H1 (cell line): ENCODE measurements around the gene POU4F2. TPM values are rescaled to one million over a fixed set of nuclear protein-coding genes. Genes with fewer than 3 reads are reported as not detected.

Experiments used
- CTCF ChIA-PET: fragments of 300-600 bp; sonication (Branson Sonifier 250); formaldehyde crosslinking; loops from one replicate; lab custom pipeline; 2021; ENCODE audit not compliant: partially characterized antibody; lab: Charles Lee
- POLR2A ChIA-PET: fragments of 300-600 bp; sonication (Branson Sonifier 250); formaldehyde crosslinking; loops from one replicate; lab custom pipeline; 2021; ENCODE audit warnings: inconsistent platforms; ENCODE audit not compliant: partially characterized antibody; lab: Charles Lee
- DNase-seq, 2 experiments: peaks; one replicate each; pipeline versions ENCODE4 v3.0.0 to v3.0.0-alpha.2; 2010 to 2022; ENCODE audit warnings: low spot score in 2 of 2, low read depth in 1 of 2, mixed read lengths in 1 of 2
- FAIRE-seq: peaks from 2 replicates; lab custom pipeline; 2011; peaks lifted over from hg19 to GRCh38; lab: Jason Lieb, UNC
- H2AFZ ChIP-seq: 2 replicates; pipeline ENCODE4 v1.8.1; 2012; ENCODE audit warnings: low read length, inconsistent platforms
- H2AK5ac ChIP-seq: 2 replicates; pipeline ENCODE4 v1.6.1; 2013; ENCODE audit warnings: low read depth, low read length
- H2BK120ac ChIP-seq: replicated peaks from 2 replicates; pipeline ENCODE3; 2013; ENCODE audit warnings: low read depth, low read length, inconsistent platforms
- H2BK12ac ChIP-seq: 2 replicates; pipeline ENCODE4 v1.6.1; 2013; ENCODE audit warnings: low read depth, low read length
- H2BK15ac ChIP-seq: 2 replicates; pipeline ENCODE4 v1.6.1; 2013; ENCODE audit warnings: low read length
- H2BK20ac ChIP-seq: 2 replicates; pipeline ENCODE4 v1.6.1; 2013; ENCODE audit warnings: low read length
- H2BK5ac ChIP-seq: 2 replicates; pipeline ENCODE4 v1.6.1; 2013; ENCODE audit warnings: low read depth, low read length
- H3K14ac ChIP-seq: 2 replicates; pipeline ENCODE4 v1.6.1; 2013; ENCODE audit warnings: inconsistent platforms; ENCODE audit not compliant: insufficient read length
- H3K18ac ChIP-seq: 2 replicates; pipeline ENCODE4 v1.6.1; 2013; ENCODE audit warnings: low read length; ENCODE audit errors: extremely low read depth
- H3K23ac ChIP-seq: 2 replicates; pipeline ENCODE4 v1.6.1; 2013; ENCODE audit warnings: inconsistent platforms; ENCODE audit not compliant: insufficient read length
- H3K23me2 ChIP-seq: 2 replicates; pipeline ENCODE4 v1.6.1; 2013; ENCODE audit warnings: low read depth, low read length
- H3K27ac ChIP-seq: 2 replicates; pipeline ENCODE4 v1.6.1; 2011; ENCODE audit warnings: low read depth, low read length, inconsistent platforms
- H3K27me3 ChIP-seq, 4 experiments: replicated peaks in 1 of 4; 1 replicate in 1 of 4; 2 replicates in 3 of 4; pipeline versions ENCODE4 v1.6.1 to v1.8.1; 2011 to 2013; ENCODE audit warnings: low read length in 3 of 4, mild to moderate bottlenecking in 3 of 4, inconsistent platforms in 2 of 4, mixed read lengths in 2 of 4, moderate library complexity in 1 of 4; ENCODE audit not compliant: control insufficient read depth in 3 of 4, insufficient read depth in 3 of 4; ENCODE audit errors: extremely low read depth in 1 of 4
- H3K36me3 ChIP-seq, 4 experiments: 2 replicates each; pipeline versions ENCODE4 v1.6.1 to v1.8.1; 2011 to 2013; ENCODE audit warnings: mild to moderate bottlenecking in 4 of 4, low read length in 3 of 4, moderate library complexity in 2 of 4, control low read depth in 1 of 4, inconsistent platforms in 1 of 4; ENCODE audit not compliant: insufficient read depth in 4 of 4, control insufficient read depth in 2 of 4
- H3K4ac ChIP-seq: replicated peaks from 2 replicates; pipeline ENCODE3; 2013; ENCODE audit warnings: low read length, low read depth, mixed read lengths, inconsistent platforms; ENCODE audit not compliant: insufficient read length
- H3K4me1 ChIP-seq, 4 experiments: replicated peaks in 1 of 4; 1 replicate in 1 of 4; 2 replicates in 3 of 4; pipeline versions ENCODE4 v1.6.1 to v1.8.1; 2011 to 2013; ENCODE audit warnings: low read length in 3 of 4, inconsistent platforms in 2 of 4, mixed read lengths in 1 of 4; ENCODE audit not compliant: insufficient read depth in 4 of 4, control insufficient read depth in 3 of 4
- H3K4me2 ChIP-seq, 2 experiments: 2 replicates each; pipeline versions ENCODE4 v1.6.1 to v1.8.1; 2011 to 2013; ENCODE audit warnings: low read depth in 2 of 2, low read length in 2 of 2, control low read depth in 1 of 2, inconsistent platforms in 1 of 2, mild to moderate bottlenecking in 1 of 2; ENCODE audit not compliant: insufficient read depth in 1 of 2
- H3K4me3 ChIP-seq, 4 experiments: fragments of 200-600, 300-600 bp in 1 of 4; sonication (generic), shearing (Covaris generic), sonication (Bioruptor Twin) in 1 of 4; 2 replicates each; pipeline versions ENCODE4 v1.5.1 to v1.8.1; 2011 to 2016; ENCODE audit warnings: low read length in 4 of 4, low read depth in 3 of 4, control low read depth in 2 of 4, inconsistent platforms in 2 of 4, mild to moderate bottlenecking in 2 of 4, mixed read lengths in 1 of 4, moderate library complexity in 1 of 4; ENCODE audit not compliant: insufficient read depth in 2 of 4; ENCODE audit errors: extremely low read depth in 1 of 4
- H3K56ac ChIP-seq: replicated peaks from 2 replicates; pipeline ENCODE3; 2013; ENCODE audit warnings: low read depth, mild to moderate bottlenecking, mixed read lengths, low read length, inconsistent platforms; ENCODE audit not compliant: insufficient read length
- H3K79me1 ChIP-seq: 2 replicates; pipeline ENCODE4 v1.6.1; 2013; ENCODE audit warnings: low read depth, low read length, control low read depth
- H3K79me2 ChIP-seq, 2 experiments: 2 replicates each; pipeline versions ENCODE4 v1.6.1 to v1.8.1; 2012 to 2013; ENCODE audit warnings: low read length in 2 of 2, mild to moderate bottlenecking in 2 of 2, inconsistent platforms in 1 of 2; ENCODE audit not compliant: insufficient read depth in 2 of 2, control insufficient read depth in 1 of 2
- H3K9ac ChIP-seq, 4 experiments: replicated peaks in 1 of 4; 1 replicate in 1 of 4; 2 replicates in 3 of 4; pipeline versions ENCODE4 v1.6.1 to v1.8.1; 2011 to 2013; ENCODE audit warnings: low read depth in 3 of 4, low read length in 3 of 4, control low read depth in 2 of 4, mild to moderate bottlenecking in 2 of 4, moderate library complexity in 2 of 4, inconsistent platforms in 1 of 4; ENCODE audit errors: extremely low read depth in 1 of 4
- H3K9me3 ChIP-seq, 2 experiments: 2 replicates each; pipeline versions ENCODE4 v1.6.1 to v1.8.1; 2012 to 2013; ENCODE audit warnings: mild to moderate bottlenecking in 2 of 2, moderate library complexity in 2 of 2, control low read depth in 1 of 2, inconsistent platforms in 1 of 2, low read depth in 1 of 2, low read length in 1 of 2, mixed read lengths in 1 of 2; ENCODE audit not compliant: insufficient read depth in 2 of 2
- H4K20me1 ChIP-seq, 2 experiments: replicated peaks in 1 of 2; 2 replicates each; pipeline versions ENCODE3 to v1.8.1; 2011 to 2013; ENCODE audit warnings: inconsistent platforms in 2 of 2, low read length in 2 of 2, mild to moderate bottlenecking in 1 of 2; ENCODE audit not compliant: insufficient read depth in 2 of 2, control insufficient read depth in 1 of 2
- H4K5ac ChIP-seq: 2 replicates; pipeline ENCODE4 v1.6.1; 2013; ENCODE audit warnings: low read length, low read depth, mixed read lengths, inconsistent platforms; ENCODE audit not compliant: insufficient read length
- H4K8ac ChIP-seq: 2 replicates; pipeline ENCODE4 v1.8.0; 2013; ENCODE audit warnings: mild to moderate bottlenecking, moderate library complexity, low read length, inconsistent platforms; ENCODE audit not compliant: insufficient read depth; ENCODE audit errors: extremely low read depth
- H4K91ac ChIP-seq: replicated peaks from 2 replicates; pipeline ENCODE3; 2013; ENCODE audit warnings: low read length, mixed read lengths, inconsistent platforms; ENCODE audit not compliant: insufficient read length
- KDM1A ChIP-seq: fragments of 200-600, 300-600 bp; sonication (generic); IDR thresholded peaks from 2 replicates; pipeline ENCODE4 v1.7.1; 2016; ENCODE audit warnings: mild to moderate bottlenecking, low read length, borderline replicate concordance
- POLR2AphosphoS5 ChIP-seq: IDR thresholded peaks from 2 replicates; pipeline ENCODE4 v1.6.1; 2011; ENCODE audit warnings: low read depth, low read length
- SUZ12 ChIP-seq: fragments of 200-600 bp; sonication (generic); IDR thresholded peaks from 2 replicates; pipeline ENCODE4 v1.6.1; 2012; ENCODE audit warnings: mild to moderate bottlenecking, inconsistent platforms, low read length, moderate library complexity, mixed read lengths
- TCF12 ChIP-seq: IDR thresholded peaks from 2 replicates; pipeline ENCODE4 v1.6.1; 2011; ENCODE audit warnings: low read depth, mild to moderate bottlenecking, low read length
- WGBS, 2 experiments: shearing (Covaris generic) in 1 of 2; methylation state at CpG; one replicate each; pipeline versions ENCODE4 v1.1.6 to v1.1.7; 2013 to 2015; ENCODE audit warnings: low lambda C conversion rate in 2 of 2, mixed read lengths in 2 of 2, inconsistent platforms in 1 of 2, low coverage in 1 of 2, missing lambda C conversion rate in 1 of 2; ENCODE audit not compliant: insufficient replicate concordance in 2 of 2, insufficient coverage in 1 of 2, insufficient read length in 1 of 2; ENCODE audit errors: extremely low coverage in 1 of 2, missing lambda C conversion rate in 1 of 2; 5-methylcytosine and 5-hydroxymethylcytosine counted together
- polyA plus RNA-seq, 7 experiments: library from polyadenylated mRNA; depleted of rRNA in 3 of 7; stranded (reverse) in 5 of 7; unstranded in 2 of 7; fragments of >200 nt in 5 of 7; fragments of 200-250 nt in 2 of 7; gene quantifications; 1 replicate in 5 of 7; 2 replicates in 1 of 7; 4 replicates in 1 of 7; pipeline versions ENCODE4 v1.2.1 to v1.2.3, GENCODE V29; 2011 to 2013; ENCODE audit warnings: missing spikeins in 2 of 7, mixed read lengths in 2 of 7
- total RNA-seq: library from RNA; stranded (reverse); fragmentation: NEBNext Ultra II Directional; extraction: Animal tissue kit (Norgen Biotek cat#: 25700); gene quantifications from 2 replicates; pipeline ENCODE4 v1.2.1, GENCODE V29; 2021

The POU4F2 gene
- total and polyA plus RNA-seq, 2 of the 8 experiments (the other 6 are each of a cell fraction or from before 2014, with no cell fraction given), result not detected

- FAIRE-seq, result no peak
- CTCF ChIA-PET, result interaction anchor here (0.6 to 1.7 kb wide), 7 partner anchors 10 to 1045 kb away, joined by 3 to 5 read pairs (median 4); partner anchors contain the start of gene POU4F2
- peaks cover 6 to 12% of the 10 kb centered on the region in 2 experiments for H4K20me1 ChIP-seq
Measured at GRCh38 chr4:146648461-146648783, 9.7 kb downstream of the POU4F2 start.

More at GRCh38 chr4:146648461-146648783, 9.7 kb downstream of the POU4F2 start:
- H3K79me1 ChIP-seq, result no peaks in the 10 kb centered on the region
- H3K18ac ChIP-seq, result no peak overlapping the region
- no peaks in the 10 kb centered on the region for H3K9me3 ChIP-seq
- H2BK120ac ChIP-seq, result no peak overlapping the region
- peak overlapping the region; percentile 53 to 68 for H3K4me2 ChIP-seq
- H3K23ac ChIP-seq, result no peak overlapping the region
- DNase-seq, result peak in 1 of 2 experiments; percentile 62
- H4K5ac ChIP-seq, result no peak overlapping the region
- WGBS, 2 experiments, result 1% methylated on average over 14 of the region's 16 CpGs; no CpG with 5 or more reads in 1 of the 2 experiments
- H3K14ac ChIP-seq, result no peak overlapping the region
- no peak overlapping the region for H2AFZ ChIP-seq
- H3K9ac ChIP-seq, result no peak overlapping the region
- no peak overlapping the region for H3K4ac ChIP-seq
- H4K91ac ChIP-seq, result no peak overlapping the region
- H3K27me3 ChIP-seq, result peaks cover 77 to 99% (median 90%) of the 10 kb centered on the region in 4 experiments
- no peak overlapping the region for H2BK20ac ChIP-seq
- H2BK12ac ChIP-seq, result no peak overlapping the region
- TF ChIP-seq SUZ12 (no peak), KDM1A (peak; percentile 84; the same call in 1 of the 2 replicates), POLR2AphosphoS5 (peak; percentile 68), TCF12 (peak; percentile 66; the same call in 1 of the 2 replicates)
- TF ChIP-seq, all 59 proteins: peak for 3
- H4K8ac ChIP-seq, result no peak overlapping the region
- H3K23me2 ChIP-seq, result peaks cover 5% of the 10 kb centered on the region; the same call in 1 of the 2 replicates
- no peak overlapping the region for H2AK5ac ChIP-seq
- peak overlapping the region in 2 of 4 experiments; percentile 18 to 60; a peak in 4 of 8 replicates for H3K4me3 ChIP-seq
- POLR2A ChIA-PET, result interaction anchor here (0.7 to 1.9 kb wide), 3 partner anchors 9 to 23 kb away, joined by 3 to 9 read pairs (median 4); partner anchors contain the start of gene POU4F2
- no peaks in the 10 kb centered on the region for H3K79me2 ChIP-seq
- H2BK15ac ChIP-seq, result no peak overlapping the region
- H3K56ac ChIP-seq, result no peak overlapping the region
- H3K4me1 ChIP-seq, result peaks cover 0 to 6% (median 2%) of the 10 kb centered on the region in 4 experiments; a peak in 2 of 7 replicates
- H3K36me3 ChIP-seq, result no peaks in the 10 kb centered on the region
- no peak overlapping the region for H3K27ac ChIP-seq
- no peak overlapping the region for H2BK5ac ChIP-seq
